Hematopoietic multipotent progenitor cell treated with erythropoietin and hydrocortisone succinate and interleukin-3 and kit ligand, for 15 days (in vitro differentiated cells): ENCODE data around the gene CES3.
"Not testable (repeated sequence)": the region's sequence is repeated elsewhere in the genome, so short reads cannot be mapped to it uniquely, and the experiment has no call there.

Source experiments
- DNase-seq: peaks from one replicate; pipeline ENCODE4 v3.0.0-alpha.2; 2015; ENCODE audit warnings: low spot score

The CES3 gene

GRCh38 chr16:66946974-66947301 lies 14.1 kb upstream of the CES3 start:
- no peak for DNase-seq

GRCh38 chr16:66947302-66948065 lies 13.6 kb upstream of the CES3 start:
- peak; percentile 84 for DNase-seq

- DNase-seq = no peak
Measured at GRCh38 chr16:66948134-66948836, 12.8 kb upstream of the CES3 start.

GRCh38 chr16:66948837-66949225 lies 12.2 kb upstream of the CES3 start:
- no peak for DNase-seq

DNA sequence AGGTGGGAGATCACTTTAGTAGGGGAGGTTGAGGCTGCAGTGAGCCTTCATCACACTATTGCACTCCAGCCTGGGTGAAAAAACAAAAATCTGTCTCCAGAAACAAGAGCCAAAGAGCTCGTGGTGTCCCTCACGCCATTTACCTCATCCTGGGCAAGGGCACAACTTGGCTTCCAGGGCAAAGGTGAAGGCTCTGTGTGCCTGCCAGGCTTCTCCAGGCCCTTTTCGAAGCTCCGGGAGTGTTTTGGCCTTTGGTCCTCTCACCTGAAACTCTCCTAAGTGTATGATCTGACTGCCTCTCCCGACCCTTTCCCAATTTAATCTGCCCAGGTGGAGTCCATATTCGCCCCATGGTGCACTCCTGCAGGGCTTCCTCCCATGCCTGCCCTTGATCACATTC lies 11.6 kb upstream of the CES3 start:
- no peak for DNase-seq

DNA sequence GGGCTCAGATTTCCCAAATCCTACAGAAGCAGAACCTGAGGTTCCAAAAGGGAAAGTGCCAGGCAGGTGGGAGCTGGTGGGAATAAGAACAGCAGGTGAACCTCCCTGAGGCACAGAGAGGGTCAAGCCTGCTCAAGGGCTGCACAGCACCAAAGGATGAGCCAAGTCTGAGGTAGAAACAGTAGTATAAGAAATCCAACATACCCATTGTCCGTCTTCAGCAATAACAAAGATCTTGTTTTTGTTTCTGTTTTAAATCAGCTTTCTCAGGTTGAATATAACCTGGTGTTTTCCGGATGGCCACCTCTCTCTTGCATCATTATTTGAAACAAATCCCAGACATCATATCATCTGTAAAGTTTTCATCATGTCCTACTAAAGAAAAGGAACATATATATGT lies 10.6 kb upstream of the CES3 start:
- DNase-seq = no peak

DNA sequence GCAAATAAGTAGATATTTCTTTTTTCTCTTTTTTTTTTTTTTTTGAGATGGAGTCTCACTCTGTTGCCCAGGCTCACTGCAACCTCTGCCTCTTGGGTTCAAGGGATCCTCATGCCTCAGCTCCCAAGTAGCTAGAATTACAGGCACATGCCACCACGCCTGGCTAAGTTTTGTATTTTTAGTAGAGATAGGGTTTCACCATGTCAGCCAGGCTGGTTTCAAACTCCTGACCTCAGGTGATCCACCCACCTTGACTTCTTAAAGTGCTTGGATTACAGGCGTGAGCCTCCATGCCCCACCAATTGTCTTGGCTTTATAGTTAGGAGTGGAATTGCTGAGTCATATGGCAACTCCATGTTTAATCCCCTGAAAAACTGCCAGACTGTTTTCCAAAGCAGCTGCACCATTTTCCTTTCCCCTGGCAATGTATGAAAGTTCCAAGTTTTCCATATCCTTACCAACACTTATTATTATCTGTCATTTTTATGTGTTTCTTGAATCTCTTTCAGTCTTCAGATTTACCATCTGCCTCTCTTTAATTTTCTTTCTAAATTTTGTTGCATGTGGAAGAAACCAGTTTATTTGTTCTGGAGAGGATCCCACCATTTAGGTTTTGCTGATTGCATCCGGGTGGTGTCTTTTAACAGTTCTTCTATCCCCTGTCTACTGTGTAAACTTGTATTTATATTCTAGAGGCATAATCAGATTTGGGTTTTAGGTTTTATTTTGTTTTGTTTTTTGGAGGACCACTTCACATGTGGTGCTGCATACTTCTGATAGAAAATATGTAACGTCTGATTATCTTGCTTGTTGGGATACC lies 9.9 kb upstream of the CES3 start:
- no peak for DNase-seq

DNA sequence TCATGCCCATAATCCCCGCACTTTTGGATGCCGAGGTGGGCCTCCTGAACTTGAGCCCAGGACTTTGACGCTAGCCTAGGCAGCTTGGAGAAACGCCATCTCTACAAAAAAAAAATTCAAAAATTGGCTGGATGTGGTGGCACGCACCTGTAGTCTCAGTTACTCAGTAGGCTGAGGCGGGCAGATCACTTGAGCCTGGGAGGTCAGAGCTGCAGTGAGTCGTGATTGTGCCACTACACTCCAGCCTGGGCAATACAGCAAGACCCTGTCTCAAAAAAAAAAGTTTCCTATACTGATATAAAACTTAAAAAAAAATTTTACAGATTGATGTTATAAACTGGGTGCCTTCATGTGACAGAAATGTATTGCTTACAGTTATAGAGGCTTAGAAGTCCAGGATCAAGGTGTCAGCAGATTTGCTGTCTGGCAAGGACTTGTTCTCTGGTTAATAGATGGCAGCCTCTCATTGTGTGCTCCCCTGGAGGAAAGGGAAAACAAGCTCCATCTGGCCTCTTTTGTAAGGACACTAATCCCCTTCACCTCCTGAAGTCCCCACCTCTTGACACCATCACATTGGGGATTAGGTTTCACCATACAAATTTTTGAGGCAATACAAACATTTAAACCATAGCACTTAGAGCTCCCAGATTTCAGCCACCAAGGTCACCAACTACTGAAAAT lies 8.5 kb upstream of the CES3 start:
- DNase-seq = no peak

- no peak for DNase-seq
Measured at GRCh38 chr16:66953462-66954096, 7.5 kb upstream of the CES3 start.

DNA sequence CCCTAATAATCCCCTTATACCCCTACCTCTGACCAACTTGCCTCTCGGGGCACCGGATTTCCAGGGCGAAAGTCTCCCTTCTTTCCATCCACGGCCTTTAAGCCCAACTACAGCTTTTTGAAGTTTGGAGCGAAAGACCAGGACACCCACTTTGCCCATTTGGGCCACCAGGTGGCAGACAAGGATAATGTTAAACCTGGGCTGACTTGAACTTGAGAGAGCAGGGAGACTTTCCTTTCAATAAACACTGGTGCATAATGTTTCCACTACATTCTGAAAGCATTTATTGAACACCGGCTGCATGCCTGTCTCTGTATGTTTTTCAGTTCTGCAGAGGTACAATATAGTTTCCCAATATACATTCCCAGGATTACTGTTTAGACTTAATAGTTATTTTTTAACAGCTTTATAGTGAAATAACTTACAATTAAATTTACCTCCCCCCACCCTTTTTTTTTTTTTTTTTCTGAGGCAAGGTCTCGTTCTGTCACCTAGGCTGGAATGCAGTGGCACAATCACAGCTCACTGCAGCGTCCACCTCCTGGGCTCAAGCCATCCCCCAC lies 6.9 kb upstream of the CES3 start:
- DNase-seq = peak; percentile 65

- DNase-seq = not testable (repeated sequence)
Measured at GRCh38 chr16:66955363-66956153, 5.5 kb upstream of the CES3 start.

DNA sequence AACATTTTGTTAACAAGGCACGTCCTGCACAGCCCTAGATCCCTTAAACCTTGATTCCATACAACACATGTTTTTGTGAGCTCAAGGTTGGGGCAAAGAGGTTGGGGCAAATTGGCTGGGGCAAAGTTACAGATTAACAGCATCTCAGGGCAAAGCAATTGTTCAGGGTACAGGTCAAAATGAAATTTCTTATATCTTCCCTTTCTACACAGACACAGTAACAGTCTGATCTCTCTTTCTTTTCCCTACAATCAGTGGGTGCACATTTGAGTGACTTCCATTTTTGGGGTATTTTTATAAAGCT lies 5.0 kb upstream of the CES3 start:
- DNase-seq = not testable (repeated sequence)

DNA sequence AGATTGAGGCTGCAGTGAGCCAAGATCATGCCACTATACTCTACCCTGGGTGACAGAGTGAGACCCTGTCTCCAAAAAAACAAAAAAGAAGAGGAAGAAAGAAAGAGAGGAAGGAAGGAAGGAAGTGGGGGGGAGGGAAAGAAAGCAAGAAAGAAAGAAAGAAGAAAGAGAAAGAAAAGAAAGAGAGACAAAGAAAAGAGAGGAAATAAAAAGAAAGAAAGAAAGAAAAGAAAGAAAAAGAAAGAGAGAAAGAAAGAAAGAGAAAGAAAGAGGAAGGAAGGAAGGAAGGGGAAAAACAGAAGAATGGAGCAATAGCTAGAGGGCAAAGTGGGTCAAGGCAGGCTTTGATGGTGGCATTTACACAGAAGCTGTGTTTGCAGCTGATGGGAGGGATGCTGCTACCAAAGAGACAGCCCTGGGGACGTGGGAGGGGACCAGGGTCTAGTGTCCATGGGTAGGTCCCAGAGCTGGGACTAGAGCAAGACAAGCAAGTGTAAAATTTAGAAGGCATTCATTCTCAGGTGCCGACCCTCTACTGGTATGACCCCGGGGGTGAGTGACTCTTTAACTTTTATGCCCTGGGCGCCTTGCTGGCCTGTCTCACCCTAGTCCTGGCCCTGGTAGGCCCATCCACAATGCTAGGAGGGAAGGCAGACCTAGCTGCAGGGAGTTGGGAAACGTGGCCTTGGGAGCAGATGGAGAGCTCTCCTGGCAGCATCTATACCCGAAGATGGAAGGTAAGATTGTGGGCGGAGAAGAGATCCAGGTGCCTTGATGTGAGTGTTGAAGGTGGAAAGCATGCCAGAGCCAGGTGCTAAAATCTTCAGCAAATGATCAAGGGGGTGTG lies 2.0 kb upstream of the CES3 start:
- no peak for DNase-seq

DNA sequence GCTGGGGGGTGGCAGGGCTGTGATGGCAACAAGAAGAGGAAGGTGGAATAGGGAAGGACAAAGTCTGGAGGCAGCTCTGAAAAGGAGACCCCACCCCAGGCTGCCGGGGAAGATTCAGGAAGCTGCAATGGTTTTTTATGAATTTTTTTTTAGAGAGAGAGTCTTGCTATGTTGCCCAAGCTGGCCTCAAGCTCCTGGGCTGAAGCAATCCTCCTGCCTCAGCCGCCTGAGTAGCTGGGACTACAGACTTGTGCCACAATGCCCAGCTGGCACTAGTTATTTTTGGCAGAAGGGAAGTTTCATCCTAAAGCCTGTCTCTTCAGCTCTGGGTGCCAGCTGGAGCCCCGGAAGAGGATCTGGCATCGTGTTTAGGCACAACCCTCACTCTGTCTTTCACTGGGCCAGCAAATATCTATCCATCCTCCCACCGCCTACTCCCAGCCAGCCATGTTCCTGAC lies 1.3 kb upstream of the CES3 start:
- no peak for DNase-seq

- DNase-seq = no peak
Measured at GRCh38 chr16:66960270-66960669, 796 bp upstream of the CES3 start.

GRCh38 chr16:66961914-66962313 lies 848 bp downstream of the CES3 start:
- DNase-seq = no peak

GRCh38 chr16:66964049-66964448 lies 3.0 kb downstream of the CES3 start:
- no peak for DNase-seq

- DNase-seq = no peak
Measured at GRCh38 chr16:66968847-66969246, 7.8 kb downstream of the CES3 start.

DNA sequence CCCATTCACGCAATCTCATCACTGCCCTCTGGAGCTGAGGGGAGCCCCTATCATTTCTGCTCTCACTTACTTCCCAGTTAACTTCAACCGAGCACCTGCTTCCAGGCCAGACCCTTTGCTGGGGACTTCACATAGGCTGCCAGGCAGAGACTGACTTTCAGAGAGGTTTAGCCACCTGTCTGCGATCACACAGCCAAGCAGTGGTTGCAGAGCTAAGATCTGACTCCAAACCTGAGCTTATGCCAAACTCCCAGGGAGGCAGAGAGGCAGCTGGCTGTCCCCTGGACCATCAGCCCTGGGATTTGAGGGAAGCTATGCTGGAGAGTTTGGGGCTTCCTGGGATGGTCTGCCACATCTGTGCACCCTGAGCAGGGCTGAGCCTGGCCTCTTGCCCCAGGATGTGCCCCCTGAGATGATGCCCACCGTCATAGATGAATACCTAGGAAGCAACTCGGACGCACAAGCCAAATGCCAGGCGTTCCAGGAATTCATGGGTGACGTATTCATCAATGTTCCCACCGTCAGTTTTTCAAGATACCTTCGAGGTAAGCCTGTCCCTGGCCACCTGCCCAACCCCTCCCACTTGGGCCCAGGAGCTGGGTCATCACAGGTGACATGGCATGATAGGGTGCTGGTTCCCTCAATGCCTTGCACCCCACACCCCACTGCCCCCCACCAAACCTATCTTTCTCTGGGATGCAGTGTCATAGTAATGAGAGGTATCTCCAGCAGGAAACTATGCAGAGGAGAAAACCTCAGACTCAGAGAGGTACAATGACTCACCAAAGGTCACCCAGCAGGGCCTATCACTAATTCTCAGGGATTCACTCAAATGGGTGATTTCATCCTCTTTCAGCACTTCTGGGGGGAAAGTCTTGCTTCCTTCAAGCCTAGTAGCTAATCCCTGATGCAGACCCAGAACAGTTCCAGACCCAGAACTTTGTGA lies 10.0 kb downstream of the CES3 start:
- no peak for DNase-seq
